GM12865 (cell line): Measurements from ENCODE around the gene CDA.
A peak's percentile ranks its signal among the peaks of the same experiment; 100 is the strongest.

Experiments used
- DNase-seq: peaks from one replicate; pipeline ENCODE4 v3.0.0; 2010; ENCODE audit warnings: low read depth
- H3K4me3 ChIP-seq: 2 replicates; pipeline ENCODE4 v1.5.1; 2011; ENCODE audit warnings: mild to moderate bottlenecking, low read depth, low read length, control low read depth
- CTCF ChIP-seq: IDR thresholded peaks from 2 replicates; pipeline ENCODE4 v1.5.1; 2011; ENCODE audit warnings: low read length, control low read depth, low read depth, inconsistent platforms; ENCODE audit not compliant: insufficient read depth; ENCODE audit errors: missing control alignments

The CDA gene

DNA sequence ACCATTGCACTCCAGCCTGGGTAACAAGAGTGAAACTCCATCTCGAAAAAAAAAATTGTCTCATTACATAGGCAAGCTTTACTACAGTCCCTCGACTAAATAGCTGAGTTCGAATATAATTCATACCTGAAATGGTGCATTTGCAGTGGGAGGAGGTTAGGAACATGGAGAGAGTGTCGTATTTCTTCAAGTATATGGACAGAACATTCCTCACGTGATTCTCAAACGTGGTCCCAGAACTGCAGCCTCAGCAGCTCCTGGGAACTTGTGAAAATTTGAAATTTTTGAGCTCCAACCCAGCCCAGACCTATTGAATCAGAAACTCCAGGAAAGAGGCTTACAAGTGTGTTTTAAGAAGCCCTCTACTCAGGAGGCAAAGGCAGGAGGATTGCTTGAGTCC is 7.2 kb downstream of the CDA start:
- no peak overlapping the region for H3K4me3 ChIP-seq
- DNase-seq: no peak
- no peak for TF ChIP-seq CTCF

GRCh38 chr1:20597650-20598049 is 8.8 kb downstream of the CDA start:
- H3K4me3 ChIP-seq: no peak overlapping the region
- DNase-seq: no peak
- TF ChIP-seq CTCF: no peak

- no peak for DNase-seq
- no peak for TF ChIP-seq CTCF
- H3K4me3 ChIP-seq: no peak overlapping the region
These were observed 11.3 kb downstream of the CDA start for GRCh38 chr1:20600156-20600555.

DNA sequence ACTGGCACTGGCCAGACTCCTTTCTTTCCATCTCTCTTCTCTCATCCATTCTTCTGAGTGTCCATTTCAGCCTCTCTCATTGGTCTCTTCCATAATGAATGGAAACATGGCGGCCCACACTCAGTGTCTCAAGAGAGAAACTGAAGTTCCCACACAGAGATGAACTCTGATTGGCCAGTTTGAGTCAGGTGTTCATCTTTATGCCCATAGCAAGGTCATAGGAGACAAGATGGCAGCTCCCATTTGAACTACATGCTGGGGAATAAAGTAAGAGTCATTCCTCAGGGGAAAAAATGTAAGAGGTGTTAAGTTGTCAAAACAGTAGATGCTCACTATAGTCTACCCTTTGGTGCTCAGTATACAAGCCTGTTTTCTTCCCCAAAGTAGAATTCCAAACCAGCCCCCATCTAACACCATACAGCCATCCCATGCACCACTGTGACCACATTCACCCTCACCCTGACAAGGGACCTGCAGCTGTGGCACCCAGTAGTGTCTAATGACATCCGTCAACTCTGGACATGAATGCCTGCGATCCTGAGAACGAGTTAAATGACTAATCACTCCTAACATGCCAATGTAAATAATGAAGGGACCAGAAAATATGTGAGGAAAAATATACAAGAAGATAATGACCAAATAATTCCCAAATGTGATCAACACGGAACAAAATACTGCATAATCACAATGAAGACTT is 12.4 kb downstream of the CDA start:
- DNase-seq: peak; percentile 26
- H3K4me3 ChIP-seq: no peak overlapping the region
- TF ChIP-seq CTCF: no peak

DNA sequence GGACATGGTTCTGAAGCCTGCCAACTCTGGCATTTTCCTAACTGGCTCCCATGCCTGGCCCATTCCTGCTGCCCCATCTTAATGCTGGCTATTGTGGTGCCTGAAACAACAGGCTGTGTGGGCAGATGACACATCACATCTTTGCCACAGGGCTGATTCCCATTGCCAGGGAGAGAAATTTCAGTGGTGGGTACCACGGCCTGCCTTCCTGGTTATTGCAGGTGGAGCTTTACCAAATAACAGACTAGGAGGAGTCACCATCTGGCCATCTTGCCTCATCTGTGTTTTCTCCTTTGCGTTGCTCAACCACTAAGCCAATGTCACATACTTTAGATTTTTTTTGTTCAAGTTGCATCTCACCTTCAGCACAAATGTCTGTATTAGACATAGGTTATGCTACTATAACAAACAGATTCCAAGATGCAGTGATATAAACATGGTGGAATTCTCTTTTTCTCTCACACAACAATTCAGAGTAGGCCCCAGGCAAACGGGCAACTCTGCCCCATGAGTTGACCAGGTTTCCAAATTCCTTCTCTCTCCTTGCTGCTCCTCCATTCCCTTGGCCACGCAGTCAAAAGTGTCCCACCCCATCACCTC is 14.1 kb downstream of the CDA start:
- no peak for TF ChIP-seq CTCF
- H3K4me3 ChIP-seq: no peak overlapping the region
- no peak for DNase-seq

GRCh38 chr1:20603504-20604464 is 14.9 kb downstream of the CDA start:
- no peak for DNase-seq
- H3K4me3 ChIP-seq: no peak overlapping the region
- TF ChIP-seq CTCF: no peak
